ENCODE results near the gene FBXL2. TPM values are rescaled to one million over a fixed set of nuclear protein-coding genes. Genes with fewer than 3 reads are reported as not detected.

Gene FBXL2
- total and polyA plus RNA-seq, 2 of the 8 experiments (the other 6 are each of a cell fraction or from before 2014, with no cell fraction given) = 3.1 to 5.4 TPM

DNA sequence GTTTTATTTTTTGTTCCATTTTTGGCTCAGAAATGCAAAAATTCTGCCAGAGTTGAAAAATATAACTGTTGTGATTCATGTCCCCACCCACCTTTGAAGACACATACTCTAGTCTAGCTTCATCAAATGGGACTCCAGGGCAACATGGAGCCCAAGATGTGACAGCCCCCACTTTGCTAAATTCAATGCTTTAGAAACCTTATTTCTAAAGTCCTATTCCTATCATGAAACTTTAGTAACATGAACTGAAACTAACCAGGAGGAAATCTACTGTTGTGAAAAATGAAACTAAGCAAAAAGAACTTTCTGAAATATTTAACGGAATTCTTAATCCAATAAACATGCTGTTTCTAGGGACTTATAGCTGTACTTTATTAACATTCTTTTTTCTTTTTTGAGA is 142.7 kb downstream of the FBXL2 start (continued):
- TF ChIP-seq TBP (IDR thresholded peaks at IDR 0.05; ENCODE audit: low read depth, low read length) = no peak
- TF ChIP-seq SP4 (IDR thresholded peaks at IDR 0.05; ENCODE audit: low read length) = no peak
- no peak for TF ChIP-seq POLR2AphosphoS5 (IDR thresholded peaks at IDR 0.05; ENCODE audit: low read depth, low read length)
- TF ChIP-seq, protein P1, sequence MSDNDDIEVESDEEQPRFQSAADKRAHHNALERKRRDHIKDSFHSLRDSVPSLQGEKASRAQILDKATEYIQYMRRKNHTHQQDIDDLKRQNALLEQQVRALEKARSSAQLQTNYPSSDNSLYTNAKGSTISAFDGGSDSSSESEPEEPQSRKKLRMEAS (IDR thresholded peaks at IDR 0.05) = no peak
- no peak for TF ChIP-seq RFX5 (IDR thresholded peaks at IDR 0.05; ENCODE audit: borderline replicate concordance, low read depth, low read length)

All from H1 (cell line).